H1 (cell line): ENCODE results near the gene ZFTA.

ENCODE experiments used
- BRCA1 ChIP-seq: IDR thresholded peaks from 2 replicates; pipeline ENCODE4 v1.6.1; 2012; ENCODE audit warnings: low read depth, low read length, improper control_type of control experiment
- MAX ChIP-seq: IDR thresholded peaks from 2 replicates; pipeline ENCODE4 v1.6.1; 2012; ENCODE audit warnings: inconsistent platforms
- RAD21 ChIP-seq, 2 experiments: IDR thresholded peaks in 1 of 2; conservative IDR thresholded peaks in 1 of 2; 2 replicates each; pipeline ENCODE4 v1.6.1; 2011; ENCODE audit warnings: low read depth in 2 of 2, low read length in 2 of 2, improper control_type of control experiment in 1 of 2, inconsistent platforms in 1 of 2, mild to moderate bottlenecking in 1 of 2, moderate library complexity in 1 of 2
- RFX5 ChIP-seq: IDR thresholded peaks from 2 replicates; pipeline ENCODE4 v1.6.1; 2011; ENCODE audit warnings: low read depth, low read length, improper control_type of control experiment, borderline replicate concordance
- SIX5 ChIP-seq: IDR thresholded peaks from 2 replicates; pipeline ENCODE4 v1.6.1; 2011; ENCODE audit warnings: mild to moderate bottlenecking, low read depth, low read length
- SP1 ChIP-seq: IDR thresholded peaks from 2 replicates; pipeline ENCODE4 v1.6.1; 2011; ENCODE audit warnings: low read depth, low read length
- TF ChIP-seq, protein P1 (sequence below), 3 experiments: IDR thresholded peaks; 1 replicate in 2 of 3; 2 replicates in 1 of 3; pipeline versions ENCODE4 v1.5.1 to v1.6.1; 2011; ENCODE audit warnings: low read length in 3 of 3, mild to moderate bottlenecking in 3 of 3, inconsistent platforms in 2 of 3, low read depth in 1 of 3, moderate library complexity in 1 of 3; ENCODE audit not compliant: insufficient read depth in 1 of 3; ENCODE audit errors: control extremely low read depth in 1 of 3

DNA sequence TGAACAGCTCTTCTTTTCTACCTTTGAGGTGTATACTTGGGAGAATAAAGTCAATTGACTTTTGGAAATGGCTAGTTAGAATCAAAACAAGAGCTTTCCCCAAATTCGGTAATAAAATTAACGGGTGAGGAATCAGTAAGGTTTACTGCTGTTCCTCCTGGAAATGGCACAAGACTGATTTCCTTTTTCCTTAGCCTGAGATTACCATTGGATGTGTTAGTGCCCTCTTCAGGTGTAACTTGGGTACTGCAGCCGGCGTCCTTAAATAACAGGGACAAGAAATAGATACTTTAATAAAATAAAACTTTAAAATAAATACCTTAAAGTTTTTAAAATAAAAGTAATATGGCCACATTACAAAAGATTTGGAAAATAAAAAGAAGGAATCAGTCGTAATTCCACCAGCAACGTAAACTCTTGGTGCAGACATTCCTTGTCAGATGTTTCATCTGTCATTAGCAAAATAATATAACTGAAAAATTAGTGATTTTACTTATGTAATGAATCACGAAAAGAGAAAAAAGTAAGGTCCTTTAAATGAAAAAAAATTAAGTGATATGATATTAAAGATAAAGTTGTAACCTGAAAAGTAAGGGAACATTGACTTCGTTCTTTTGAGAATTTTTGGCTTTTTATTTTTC is 29.7 kb downstream of the ZFTA start:
- TF ChIP-seq, protein P1, sequence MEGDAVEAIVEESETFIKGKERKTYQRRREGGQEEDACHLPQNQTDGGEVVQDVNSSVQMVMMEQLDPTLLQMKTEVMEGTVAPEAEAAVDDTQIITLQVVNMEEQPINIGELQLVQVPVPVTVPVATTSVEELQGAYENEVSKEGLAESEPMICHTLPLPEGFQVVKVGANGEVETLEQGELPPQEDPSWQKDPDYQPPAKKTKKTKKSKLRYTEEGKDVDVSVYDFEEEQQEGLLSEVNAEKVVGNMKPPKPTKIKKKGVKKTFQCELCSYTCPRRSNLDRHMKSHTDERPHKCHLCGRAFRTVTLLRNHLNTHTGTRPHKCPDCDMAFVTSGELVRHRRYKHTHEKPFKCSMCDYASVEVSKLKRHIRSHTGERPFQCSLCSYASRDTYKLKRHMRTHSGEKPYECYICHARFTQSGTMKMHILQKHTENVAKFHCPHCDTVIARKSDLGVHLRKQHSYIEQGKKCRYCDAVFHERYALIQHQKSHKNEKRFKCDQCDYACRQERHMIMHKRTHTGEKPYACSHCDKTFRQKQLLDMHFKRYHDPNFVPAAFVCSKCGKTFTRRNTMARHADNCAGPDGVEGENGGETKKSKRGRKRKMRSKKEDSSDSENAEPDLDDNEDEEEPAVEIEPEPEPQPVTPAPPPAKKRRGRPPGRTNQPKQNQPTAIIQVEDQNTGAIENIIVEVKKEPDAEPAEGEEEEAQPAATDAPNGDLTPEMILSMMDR (IDR thresholded peaks at IDR 0.05; ENCODE audit: control extremely low read depth in 1 of 3, insufficient read depth in 1 of 3, low read depth in 1 of 3, low read length in 3 of 3): peak in 2 of 3 experiments; percentile 58 to 68; a peak in 3 of 4 replicates
- no peak for TF ChIP-seq MAX
- TF ChIP-seq SIX5: no peak
- no peak for TF ChIP-seq BRCA1
- TF ChIP-seq RAD21 (IDR thresholded peaks at IDR 0.05 in 1 of 2, conservative IDR thresholded peaks at IDR 0.05 in 1 of 2; ENCODE audit: low read depth in 2 of 2, low read length in 2 of 2): peak; percentile 56 to 69
- TF ChIP-seq SP1: no peak
- no peak for TF ChIP-seq RFX5
